ENCODE measurements around the gene APOBEC3B. TPM values are rescaled to one million over a fixed set of nuclear protein-coding genes. Genes with fewer than 3 reads are reported as not detected.
A peak's percentile ranks its signal among the peaks of the same experiment; 100 is the strongest.
"Not testable (repeated sequence)": the region's sequence is repeated elsewhere in the genome, so short reads cannot be mapped to it uniquely, and the experiment has no call there.

APOBEC3B gene
- not detected for polyA plus RNA-seq (2012; ENCODE audit: insufficient read depth, insufficient read length)

DNA sequence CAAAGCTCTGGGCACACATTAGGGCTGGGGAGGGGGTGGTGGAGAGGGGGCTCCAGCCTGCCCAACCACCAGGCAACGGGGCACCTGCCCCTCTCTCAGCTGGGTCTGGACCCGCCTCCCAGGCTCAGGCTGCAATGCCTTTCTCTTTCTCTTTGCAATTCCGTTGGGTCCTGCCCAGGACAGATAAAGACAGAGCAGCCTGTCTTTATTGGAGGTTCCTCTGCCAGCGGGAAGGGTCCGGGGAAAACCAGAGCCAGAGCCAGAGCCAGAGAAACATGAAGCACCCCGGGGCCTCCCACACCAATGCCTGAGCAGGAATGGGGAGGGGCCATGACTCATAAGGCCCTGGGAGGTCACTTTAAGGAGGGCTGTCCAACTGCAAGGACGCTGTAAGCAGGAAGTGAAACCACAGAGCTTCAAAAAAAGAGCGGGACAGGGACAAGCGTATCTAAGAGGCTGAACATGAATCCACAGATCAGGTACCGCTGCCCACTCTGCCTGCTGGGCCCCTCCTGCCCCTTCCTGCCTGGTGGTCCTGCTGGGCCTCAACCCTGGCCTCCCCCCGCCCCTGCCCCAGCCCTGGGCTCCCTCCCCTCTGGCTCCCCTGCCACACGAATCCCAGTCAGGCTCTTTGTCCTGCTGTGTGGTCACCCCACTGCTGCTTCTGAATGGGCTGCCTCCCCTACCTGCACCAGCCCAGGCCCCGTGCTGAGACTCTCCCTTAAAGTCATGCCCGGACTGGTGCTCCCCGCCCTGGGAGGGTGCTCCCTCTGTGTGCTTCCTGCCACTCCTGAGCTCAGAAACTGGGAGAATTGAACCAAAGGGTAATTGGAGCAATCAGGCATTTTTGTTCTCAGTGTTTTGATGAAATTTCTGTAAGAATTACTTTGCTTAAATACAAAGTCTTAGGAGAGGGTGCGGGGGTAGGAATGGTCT lies at the start of gene APOBEC3B:
APOBEC3B (plus strand) TSS at position 356 of the 936 bp plus-strand sequence; CDS start at position 463, 107 bp downstream.
- H3K4me3 ChIP-seq (ENCODE audit: low read length), result no peak within 1 kb of the TSS
- peak; percentile 10 for DNase-seq (ENCODE audit: low read depth, low spot score)

GRCh38 chr22:38935023-38935422 lies 47.1 kb upstream of the APOBEC3B start:
- no peak overlapping the region for H3K4me3 ChIP-seq (ENCODE audit: low read length)
- DNase-seq (ENCODE audit: low read depth, low spot score), result no peak

- H3K4me3 ChIP-seq (ENCODE audit: low read length), result no peak overlapping the region
- no peak for DNase-seq (ENCODE audit: low read depth, low spot score)
Observed at GRCh38 chr22:38935616-38936015, 46.5 kb upstream of the APOBEC3B start.

- H3K4me3 ChIP-seq (ENCODE audit: low read length), result no peak overlapping the region
- no peak for DNase-seq (ENCODE audit: low read depth, low spot score)
Observed at GRCh38 chr22:38936562-38936961, 45.6 kb upstream of the APOBEC3B start.

GRCh38 chr22:38937036-38937435 lies 45.1 kb upstream of the APOBEC3B start:
- no peak overlapping the region for H3K4me3 ChIP-seq (ENCODE audit: low read length)
- no peak for DNase-seq (ENCODE audit: low read depth, low spot score)

DNA sequence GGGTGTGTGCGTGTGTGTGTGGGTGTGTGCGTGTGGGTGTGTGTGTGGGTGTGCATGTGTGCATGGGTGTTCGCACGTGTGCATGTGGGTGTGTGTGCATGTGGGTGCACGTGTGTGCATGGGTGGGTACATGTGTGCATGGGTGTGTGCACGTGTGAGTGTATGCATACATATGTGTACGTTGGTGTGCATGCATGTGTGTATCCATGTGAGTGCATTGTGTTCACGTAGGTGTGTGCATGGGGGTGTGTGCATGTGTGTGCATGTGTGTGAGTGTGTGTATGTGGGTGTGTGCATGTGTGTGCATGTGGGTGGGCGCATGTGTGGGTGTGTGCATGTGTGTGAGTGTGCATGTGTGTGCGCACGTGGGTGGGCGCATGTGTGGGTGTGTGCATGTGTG lies 44.6 kb upstream of the APOBEC3B start:
- no peak for DNase-seq (ENCODE audit: low read depth, low spot score)
- H3K4me3 ChIP-seq (ENCODE audit: low read length), result no peak overlapping the region

- no peak for DNase-seq (ENCODE audit: low read depth, low spot score)
- H3K4me3 ChIP-seq (ENCODE audit: low read length), result no peak overlapping the region
Observed at GRCh38 chr22:38938221-38938620, 43.9 kb upstream of the APOBEC3B start.

DNA sequence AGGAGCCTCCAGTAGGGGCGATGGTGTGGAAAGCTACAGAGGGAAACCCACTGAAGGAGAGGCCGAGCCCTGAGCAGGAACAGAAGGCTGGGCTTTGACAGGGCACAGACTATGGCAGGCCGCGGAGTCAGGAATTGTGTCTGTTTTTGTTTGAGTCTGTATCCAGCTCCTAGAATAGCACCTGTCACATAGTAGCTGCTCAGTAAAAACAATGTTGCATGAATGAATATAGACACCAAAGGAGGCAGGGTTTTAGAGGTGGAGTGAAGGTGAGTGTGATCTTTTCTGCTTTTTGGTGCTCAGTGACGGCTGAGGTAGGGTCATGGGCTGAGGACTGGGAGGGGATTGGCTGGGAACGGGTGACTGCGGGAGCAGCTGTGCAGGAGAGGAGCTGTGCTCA lies 43.2 kb upstream of the APOBEC3B start:
- DNase-seq (ENCODE audit: low read depth, low spot score), result no peak
- H3K4me3 ChIP-seq (ENCODE audit: low read length), result no peak overlapping the region

GRCh38 chr22:38940811-38941384 lies 41.2 kb upstream of the APOBEC3B start:
- DNase-seq (ENCODE audit: low read depth, low spot score), result no peak
- H3K4me3 ChIP-seq (ENCODE audit: low read length), result no peak overlapping the region

DNA sequence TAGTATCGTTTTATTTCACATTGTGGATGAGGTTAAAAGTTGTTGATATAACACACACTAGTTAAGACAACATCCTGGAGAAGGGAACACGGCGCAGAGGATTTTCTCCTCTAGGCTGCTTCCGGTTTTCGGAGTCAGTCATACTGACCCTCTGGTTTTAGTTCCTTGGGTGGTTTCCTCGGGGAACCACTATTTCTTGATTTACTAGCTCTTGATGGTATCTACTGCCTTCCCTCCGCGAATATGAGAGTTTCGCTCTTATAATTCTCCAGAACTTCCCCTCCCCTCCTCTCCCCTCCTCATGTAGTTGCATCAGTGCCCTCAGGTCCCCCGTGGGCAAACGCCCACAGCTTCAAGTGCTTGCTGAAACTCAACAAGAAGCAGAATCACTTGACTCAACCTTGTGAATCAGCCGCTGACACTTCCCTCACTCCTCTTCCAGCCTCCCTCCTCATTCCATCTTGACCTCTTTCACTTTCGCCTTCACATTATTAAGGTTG lies 40.6 kb upstream of the APOBEC3B start:
- H3K4me3 ChIP-seq (ENCODE audit: low read length), result no peak overlapping the region
- no peak for DNase-seq (ENCODE audit: low read depth, low spot score)

GRCh38 chr22:38942702-38943101 lies 39.4 kb upstream of the APOBEC3B start:
- no peak for DNase-seq (ENCODE audit: low read depth, low spot score)
- no peak overlapping the region for H3K4me3 ChIP-seq (ENCODE audit: low read length)

DNA sequence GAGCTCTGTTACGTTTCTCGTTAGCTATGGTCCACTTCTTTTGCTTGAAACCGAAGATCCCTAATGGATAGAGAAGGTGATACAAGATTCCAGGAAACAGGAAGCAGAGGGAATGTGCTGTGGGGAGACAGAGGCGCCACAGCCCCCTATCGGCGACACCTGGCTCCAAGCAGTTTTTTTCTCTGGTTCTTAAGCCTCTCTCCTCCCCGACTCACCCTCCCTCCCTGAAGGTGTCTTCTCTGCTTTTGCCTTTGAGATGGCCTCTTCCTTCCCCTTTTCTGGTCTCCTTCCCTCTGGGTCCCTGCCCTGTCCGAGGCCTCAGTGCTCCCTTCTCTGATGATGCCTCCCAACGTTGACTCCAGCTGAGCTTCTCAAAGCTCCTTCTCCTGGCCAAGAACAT lies 38.9 kb upstream of the APOBEC3B start:
- no peak overlapping the region for H3K4me3 ChIP-seq (ENCODE audit: low read length)
- no peak for DNase-seq (ENCODE audit: low read depth, low spot score)

DNA sequence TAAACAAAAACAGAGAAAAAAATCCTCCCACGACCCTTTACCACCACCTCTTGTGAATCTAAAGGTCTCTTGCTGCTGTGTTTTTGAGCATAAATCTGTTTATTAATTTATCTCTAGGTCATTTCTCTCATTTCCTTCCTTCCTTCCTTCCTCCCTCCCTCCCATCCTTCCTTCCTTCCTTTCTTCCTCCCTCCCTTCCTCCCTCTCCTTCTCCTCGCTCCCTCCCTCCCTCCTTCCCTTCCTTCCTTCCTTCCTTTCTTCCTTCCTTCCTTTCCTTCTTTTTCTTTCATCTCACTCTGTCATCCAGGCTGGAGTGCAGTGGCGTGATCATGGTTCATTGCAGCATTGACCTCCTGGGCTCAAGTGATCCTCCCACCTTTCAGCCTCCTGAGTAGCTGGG lies 38.3 kb upstream of the APOBEC3B start:
- no peak overlapping the region for H3K4me3 ChIP-seq (ENCODE audit: low read length)
- DNase-seq (ENCODE audit: low read depth, low spot score), result no peak

DNA sequence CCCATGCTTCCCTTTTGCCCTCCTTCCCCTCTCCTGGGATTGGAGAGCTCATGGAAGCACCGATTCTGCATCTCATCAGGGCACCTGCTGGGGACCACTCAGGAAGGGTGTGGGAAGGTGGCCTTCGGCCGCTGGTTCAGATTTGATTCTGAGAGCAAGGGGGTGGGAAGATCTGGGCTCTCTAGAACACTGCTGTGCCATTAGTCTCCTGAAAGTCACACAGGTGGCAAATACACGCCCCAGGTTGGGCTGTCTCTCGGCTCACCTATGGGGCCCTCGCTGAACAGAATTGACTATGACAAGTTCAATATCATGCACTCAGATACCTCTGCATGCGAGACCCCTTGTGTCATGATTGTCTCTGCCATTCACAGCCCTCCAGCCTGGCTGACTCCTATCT lies 37.5 kb upstream of the APOBEC3B start:
- no peak overlapping the region for H3K4me3 ChIP-seq (ENCODE audit: low read length)
- DNase-seq (ENCODE audit: low read depth, low spot score), result no peak

DNA sequence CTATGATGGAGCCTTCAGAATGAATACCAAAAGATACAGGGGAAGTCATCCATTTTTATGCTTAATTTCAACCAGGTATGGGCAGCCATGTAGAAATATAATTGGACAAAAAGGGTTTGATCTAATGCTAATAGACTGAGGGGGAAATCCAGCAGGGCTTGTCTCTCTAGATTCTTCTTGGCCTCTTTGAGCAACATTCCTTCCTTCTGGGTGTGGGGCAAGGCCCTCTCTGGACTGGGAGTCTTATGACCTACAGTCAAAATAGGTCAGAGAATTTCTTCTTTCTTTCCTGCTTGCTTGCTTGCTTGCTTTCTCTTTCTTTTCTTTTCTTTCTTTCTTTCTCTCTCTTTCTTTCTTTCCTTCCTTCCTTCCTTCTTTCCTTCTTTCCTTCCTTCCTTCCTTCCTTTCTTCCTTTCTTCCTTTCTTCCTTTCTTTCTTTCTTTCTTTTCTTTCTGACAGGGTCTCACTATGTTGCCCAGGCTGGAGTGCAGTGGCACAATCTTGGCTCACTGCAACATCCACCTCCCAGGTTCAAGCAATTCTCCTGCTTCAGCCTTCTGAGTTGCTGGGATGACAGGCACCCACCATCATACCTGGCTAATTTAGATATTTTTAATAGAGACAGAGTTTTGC lies 36.3 kb upstream of the APOBEC3B start:
- DNase-seq (ENCODE audit: low read depth, low spot score); H3K4me3 ChIP-seq (ENCODE audit: low read length): not testable (repeated sequence)

DNA sequence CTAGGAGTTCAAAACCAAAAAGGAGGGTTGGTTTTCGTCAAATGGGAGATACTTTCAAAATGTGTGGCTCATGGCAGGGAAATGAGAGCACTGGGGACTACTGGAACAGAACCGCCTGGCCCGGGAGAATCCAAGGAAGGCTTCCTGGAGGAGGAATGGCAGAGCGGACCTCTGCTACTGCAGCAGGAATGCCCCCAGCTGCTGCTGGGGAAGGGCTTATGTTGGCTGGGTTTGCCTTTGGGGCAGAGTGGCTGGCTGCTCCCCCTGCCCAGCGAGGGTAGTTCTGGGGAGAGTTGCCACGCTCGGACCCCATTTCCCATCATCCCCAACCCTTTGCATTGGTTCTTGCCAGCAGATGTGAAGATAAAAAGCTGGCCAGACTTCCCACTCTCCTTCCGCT lies 35.4 kb upstream of the APOBEC3B start:
- H3K4me3 ChIP-seq (ENCODE audit: low read length), result no peak overlapping the region
- DNase-seq (ENCODE audit: low read depth, low spot score), result no peak

DNA sequence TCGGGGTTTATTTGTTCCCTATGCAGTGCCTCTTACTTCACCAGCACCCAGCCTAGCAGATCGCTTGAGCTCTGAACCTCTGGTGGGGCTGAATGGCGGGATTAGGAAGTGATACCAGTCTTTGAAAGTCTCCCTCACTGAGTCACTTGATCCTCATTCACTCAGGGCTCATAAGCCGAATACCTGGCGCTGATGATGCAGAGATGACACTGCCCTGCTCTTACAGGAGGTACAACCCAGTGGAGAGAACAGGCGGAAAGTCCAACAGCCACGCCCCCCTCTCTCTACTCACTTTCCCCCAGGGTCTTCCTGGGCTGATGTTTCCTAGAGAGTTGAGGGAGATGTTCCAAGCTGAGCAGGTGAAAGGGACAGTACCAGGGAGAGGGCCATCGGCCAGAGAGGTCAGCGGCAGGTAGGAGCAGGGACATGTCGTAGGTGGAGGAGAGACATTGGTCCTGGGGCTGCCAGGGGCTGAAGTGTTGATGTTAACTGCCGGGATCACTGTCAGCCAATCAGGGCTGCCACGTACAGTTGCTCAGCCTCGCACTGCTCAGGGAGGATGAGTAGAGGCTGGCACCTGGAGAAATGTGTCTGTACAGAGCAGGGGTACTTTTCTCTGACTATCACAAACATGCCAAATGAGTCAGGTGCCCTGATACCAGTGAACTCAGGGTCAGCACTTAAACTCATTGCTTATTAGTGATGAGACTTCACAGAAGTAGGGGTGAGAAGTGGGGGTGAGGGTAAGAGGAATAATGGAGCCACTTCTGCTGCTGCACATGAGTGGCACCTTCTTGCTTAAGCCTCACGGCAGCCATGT lies 34.6 kb upstream of the APOBEC3B start:
- H3K4me3 ChIP-seq (ENCODE audit: low read length), result no peak overlapping the region
- DNase-seq (ENCODE audit: low read depth, low spot score), result no peak

GRCh38 chr22:38948181-38948940 lies 33.8 kb upstream of the APOBEC3B start:
- DNase-seq (ENCODE audit: low read depth, low spot score), result no peak
- H3K4me3 ChIP-seq (ENCODE audit: low read length), result no peak overlapping the region
